HG02973 (cell line): ENCODE results near the gene CTF1.
"Not testable (repeated sequence)": the region's sequence is repeated elsewhere in the genome, so short reads cannot be mapped to it uniquely, and the experiment has no call there.

Experiments
- ATAC-seq: cut with Tn5 transposase; IDR thresholded peaks from one replicate; pipeline ENCODE4 v1.9.1; 2021; ENCODE audit warnings: moderate library complexity; ENCODE audit not compliant: unreplicated experiment

Gene CTF1

GRCh38 chr16:30928390-30928789 is 32.0 kb downstream of the CTF1 start:
- ATAC-seq: no peak

- no peak for ATAC-seq
Measured at GRCh38 chr16:30929167-30929566, 32.8 kb downstream of the CTF1 start.

- no peak for ATAC-seq
Measured at GRCh38 chr16:30930160-30930571, 33.8 kb downstream of the CTF1 start.

- ATAC-seq: no peak
Measured at GRCh38 chr16:30931068-30931650, 34.7 kb downstream of the CTF1 start.

GRCh38 chr16:30934827-30935557 is 38.6 kb downstream of the CTF1 start:
- no peak for ATAC-seq

- no peak for ATAC-seq
Measured at GRCh38 chr16:30937692-30938091, 41.3 kb downstream of the CTF1 start.

- not testable (repeated sequence) for ATAC-seq
Measured at GRCh38 chr16:30939571-30939970, 43.2 kb downstream of the CTF1 start.

- ATAC-seq: peak; percentile 87
Measured at GRCh38 chr16:30941600-30942425, 45.4 kb downstream of the CTF1 start.

- ATAC-seq: no peak
Measured at GRCh38 chr16:30942426-30942806, 46.0 kb downstream of the CTF1 start.

- no peak for ATAC-seq
Measured at GRCh38 chr16:30944352-30944751, 47.9 kb downstream of the CTF1 start.

GRCh38 chr16:30946671-30947540 is 50.5 kb downstream of the CTF1 start:
- ATAC-seq: no peak

- ATAC-seq: no peak
Measured at GRCh38 chr16:30947541-30947858, 51.1 kb downstream of the CTF1 start.

GRCh38 chr16:30947859-30948666 is 51.6 kb downstream of the CTF1 start:
- ATAC-seq: no peak

GRCh38 chr16:30948667-30949649 is 52.5 kb downstream of the CTF1 start, which contains the start of gene ORAI3:
Gene ORAI3 (plus strand): TSS chr16:30949068. CDS start chr16:30949290, 222 bp downstream.
- ATAC-seq: peak; percentile 59

- peak; percentile 33 for ATAC-seq
Measured at GRCh38 chr16:30949650-30950515, 53.5 kb downstream of the CTF1 start.

GRCh38 chr16:30950516-30951065 is 54.2 kb downstream of the CTF1 start:
- peak; percentile 2 for ATAC-seq

GRCh38 chr16:30951193-30951592 is 54.8 kb downstream of the CTF1 start:
- no peak for ATAC-seq

GRCh38 chr16:30951750-30952149 is 55.3 kb downstream of the CTF1 start:
- no peak for ATAC-seq
